RWPE1 (cell line): ENCODE measurements around the gene RDH12.
"Not testable (repeated sequence)": the region's sequence is repeated elsewhere in the genome, so short reads cannot be mapped to it uniquely, and the experiment has no call there.

Experiments used
- CTCF ChIA-PET: fragments of 350-600 bp; sonication (Branson Sonifier 250); formaldehyde crosslinking; extraction: SDS; loops from one replicate; lab custom pipeline; 2021; lab: Yijun Ruan, JAX
- POLR2A ChIA-PET: fragments of 400-600 bp; formaldehyde crosslinking; extraction: SDS; loops from one replicate; lab custom pipeline; 2020; ENCODE audit warnings: antibody characterized with exemption; ENCODE audit not compliant: low non-redundant PET; lab: Yijun Ruan, JAX
- DNase-seq: peaks from one replicate; pipeline ENCODE4 v3.0.0; 2012; ENCODE audit warnings: low spot score
- H3K27ac ChIP-seq: fragments of 450-650 bp; 2 replicates; pipeline ENCODE4 v1.5.1; 2017
- CTCF ChIP-seq: fragments of 450-650 bp; conservative IDR thresholded peaks from 2 replicates; pipeline ENCODE4 v1.5.1; 2017; ENCODE audit warnings: low read depth, mild to moderate bottlenecking

Gene RDH12

GRCh38 chr14:67701492-67701891 lies at the start of gene RDH12:
Gene RDH12 (plus strand): TSS chr14:67701886. CDS start chr14:67722643, 20,757 bp downstream.
- H3K27ac ChIP-seq = peak within 1 kb of the TSS; percentile 30; the same call in 1 of the 2 replicates
- DNase-seq = not testable (repeated sequence)
- CTCF ChIA-PET = interaction anchor here (0.8 to 1.2 kb wide), 3 partner anchors 11 to 175 kb away, joined by 3 read pairs; partner anchors contain the start of gene PIGH

DNA sequence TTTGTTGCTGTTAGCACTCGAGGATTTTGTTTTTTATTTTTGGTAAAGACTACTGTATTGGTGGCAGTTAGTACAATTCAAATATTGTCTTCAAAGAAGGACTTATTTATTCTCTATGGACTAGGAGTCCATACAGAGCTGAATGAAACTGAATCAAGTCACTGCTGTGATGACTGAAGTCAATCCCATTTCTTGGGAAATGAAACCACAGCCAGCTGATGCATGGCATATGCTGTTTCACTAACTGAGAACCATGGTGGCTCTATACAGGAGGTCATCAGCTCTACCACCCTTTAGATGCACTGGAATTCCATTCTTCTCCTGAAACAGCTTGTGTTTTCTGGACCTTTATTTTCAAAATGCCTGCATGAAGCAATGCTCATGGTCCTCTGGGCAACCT lies 49.5 kb upstream of the RDH12 start:
- TF ChIP-seq CTCF = no peak
- ChIA-PET CTCF (interaction anchor here (0.7 kb wide), 1 partner anchor 68 kb away, joined by 3 read pairs; no protein-coding TSS in a partner anchor), POLR2A (no interaction called here)
- DNase-seq = no peak
- no peak overlapping the region for H3K27ac ChIP-seq

More at GRCh38 chr14:67701492-67701891, at the start of gene RDH12:
- POLR2A ChIA-PET = not testable (repeated sequence)

DNA sequence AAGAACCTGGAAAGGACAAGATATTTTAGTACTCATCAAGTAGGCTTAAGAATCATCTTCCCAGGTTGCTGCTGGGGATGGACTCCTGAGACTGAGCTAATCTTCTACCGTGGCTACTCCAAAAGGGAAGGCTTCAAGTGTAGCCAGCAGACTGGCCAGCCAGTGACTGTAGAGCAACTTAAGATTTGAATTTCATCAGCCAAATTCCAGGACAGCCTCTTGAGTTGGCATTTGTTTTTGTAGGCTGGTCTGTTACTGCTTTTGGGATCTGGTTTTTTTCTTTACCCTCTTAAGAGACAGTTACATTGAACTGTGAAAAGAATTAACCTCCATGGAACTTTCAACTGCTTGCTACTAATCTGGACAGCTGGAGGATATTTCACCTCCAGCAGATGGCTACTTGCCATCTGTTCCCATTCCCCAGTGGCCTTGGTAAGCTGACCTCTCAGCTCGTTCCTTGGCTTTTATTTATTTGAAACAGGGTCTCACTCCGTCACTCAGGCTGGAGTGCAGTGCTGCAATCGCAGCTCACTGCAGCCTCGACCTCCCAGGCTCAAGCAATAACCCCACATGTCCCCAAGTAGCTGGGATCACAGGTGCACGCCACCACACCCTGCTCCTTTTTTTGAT lies 47.9 kb upstream of the RDH12 start:
- TF ChIP-seq CTCF = no peak
- no peak overlapping the region for H3K27ac ChIP-seq
- POLR2A ChIA-PET = no interaction called here
- CTCF ChIA-PET = no interaction called here
- DNase-seq = no peak

GRCh38 chr14:67663633-67664032 lies 38.1 kb upstream of the RDH12 start:
- no peak for TF ChIP-seq CTCF
- H3K27ac ChIP-seq = peak overlapping the region; percentile 27; the same call in 1 of the 2 replicates
- POLR2A ChIA-PET = no interaction called here
- peak; percentile 72 for DNase-seq
- CTCF ChIA-PET = interaction anchor here (1.0 to 2.3 kb wide), 2 partner anchors 41 to 45 kb away, joined by 4 to 7 read pairs; no protein-coding TSS in a partner anchor

GRCh38 chr14:67665868-67666267 lies 35.8 kb upstream of the RDH12 start:
- H3K27ac ChIP-seq = no peak overlapping the region
- POLR2A ChIA-PET = no interaction called here

GRCh38 chr14:67666750-67667449 lies 34.8 kb upstream of the RDH12 start:
- CTCF ChIA-PET = interaction anchor here (0.6 to 2.9 kb wide), 10 partner anchors 11 to 253 kb away, joined by 3 to 28 read pairs (median 4); partner anchors contain the start of gene ARG2
- DNase-seq = peak; percentile 51
- TF ChIP-seq CTCF = peak; percentile 64
- H3K27ac ChIP-seq = no peak overlapping the region
- POLR2A ChIA-PET = no interaction called here

More at GRCh38 chr14:67665868-67666267, 35.8 kb upstream of the RDH12 start:
- no peak for DNase-seq
- no peak for TF ChIP-seq CTCF
- CTCF ChIA-PET = interaction anchor here (0.7 to 2.3 kb wide), 4 partner anchors 47 to 380 kb away, joined by 3 to 7 read pairs (median 3); no protein-coding TSS in a partner anchor
